ENCODE measurements around the gene MAPK1IP1L.
"Not testable (repeated sequence)": the region's sequence is repeated elsewhere in the genome, so short reads cannot be mapped to it uniquely, and the experiment has no call there.

The MAPK1IP1L gene

DNA sequence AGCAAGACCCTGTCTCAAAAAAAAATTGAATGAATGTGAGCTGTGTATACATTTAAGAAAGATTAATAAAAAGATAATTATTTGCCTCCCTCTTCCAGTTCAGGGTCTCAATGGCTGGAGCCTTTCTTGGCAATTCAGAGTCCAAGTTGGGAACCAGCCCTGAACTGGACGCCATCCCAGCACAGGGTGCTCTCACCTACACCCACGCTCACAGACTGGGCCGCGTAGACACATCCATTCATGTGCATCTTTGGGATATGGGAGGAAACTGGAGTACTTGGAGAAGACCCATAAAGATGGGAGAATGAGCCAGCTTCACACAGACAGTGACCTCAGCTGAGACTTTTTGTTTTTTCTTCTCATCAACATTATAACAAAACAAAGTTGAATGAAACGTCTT, 6.5 kb downstream of the MAPK1IP1L start:
- DNase-seq: no peak

DNA sequence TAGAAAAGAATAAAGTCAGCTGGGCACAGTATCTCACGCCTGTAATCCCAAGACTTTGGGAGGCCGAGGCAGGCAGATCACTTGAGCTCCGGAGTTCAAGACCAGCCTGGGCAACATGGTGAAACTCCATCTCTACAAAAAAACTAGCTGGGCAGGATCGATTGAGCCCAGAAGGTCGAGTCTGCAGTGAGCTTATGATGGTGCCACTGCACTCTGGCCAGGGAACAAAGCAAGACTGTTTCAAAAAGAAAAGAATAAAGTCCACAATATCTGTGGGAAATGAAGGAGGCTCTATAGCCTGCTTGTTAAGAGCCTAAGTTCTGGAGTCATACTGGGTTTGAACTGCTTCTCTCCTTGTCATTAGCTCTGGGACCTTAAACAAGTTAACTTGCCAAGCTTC, 7.9 kb downstream of the MAPK1IP1L start:
- DNase-seq: no peak

DNA sequence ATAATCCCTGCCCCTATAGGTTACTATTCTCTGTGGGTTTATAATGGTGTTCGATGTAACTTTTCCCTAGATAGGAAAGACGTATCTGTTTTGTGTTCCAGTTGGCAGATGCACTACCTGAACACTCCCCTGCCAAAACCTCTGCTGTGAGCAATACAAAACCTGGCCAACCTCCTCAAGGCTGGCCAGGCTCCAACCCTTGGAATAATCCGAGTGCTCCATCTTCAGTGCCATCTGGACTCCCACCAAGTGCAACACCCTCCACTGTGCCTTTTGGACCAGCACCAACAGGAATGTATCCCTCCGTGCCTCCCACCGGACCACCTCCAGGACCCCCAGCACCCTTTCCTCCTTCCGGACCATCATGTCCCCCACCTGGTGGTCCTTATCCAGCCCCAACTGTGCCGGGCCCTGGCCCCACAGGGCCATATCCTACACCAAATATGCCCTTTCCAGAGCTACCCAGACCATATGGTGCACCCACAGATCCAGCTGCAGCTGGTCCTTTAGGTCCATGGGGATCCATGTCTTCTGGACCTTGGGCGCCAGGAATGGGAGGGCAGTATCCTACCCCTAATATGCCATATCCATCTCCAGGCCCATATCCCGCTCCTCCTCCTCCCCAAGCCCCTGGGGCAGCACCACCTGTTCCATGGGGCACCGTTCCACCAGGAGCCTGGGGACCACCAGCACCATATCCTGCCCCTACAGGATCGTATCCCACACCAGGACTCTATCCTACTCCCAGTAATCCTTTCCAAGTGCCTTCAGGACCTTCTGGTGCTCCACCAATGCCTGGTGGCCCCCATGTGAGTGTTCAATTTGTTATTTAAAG, 11.3 kb downstream of the MAPK1IP1L start:
- DNase-seq: no peak

DNA sequence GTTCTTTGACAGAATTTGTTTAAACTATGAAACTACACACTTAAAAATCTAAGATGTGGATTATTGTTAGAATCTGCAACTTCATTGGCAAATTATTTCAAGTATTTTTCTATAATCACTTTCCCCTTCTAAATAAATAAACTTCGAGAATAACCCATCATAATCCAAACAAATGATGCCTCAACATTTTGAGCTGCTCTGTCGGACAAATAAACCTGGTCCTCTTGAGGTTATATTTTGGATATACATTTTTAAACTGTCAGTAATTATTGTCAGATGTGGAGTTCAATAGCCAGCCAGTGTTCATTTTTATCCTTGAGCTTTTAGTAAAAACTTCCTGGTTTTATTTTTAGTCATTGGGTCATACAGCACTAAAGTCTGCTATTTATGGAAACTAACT, 13.4 kb downstream of the MAPK1IP1L start:
- not testable (repeated sequence) for DNase-seq

DNA sequence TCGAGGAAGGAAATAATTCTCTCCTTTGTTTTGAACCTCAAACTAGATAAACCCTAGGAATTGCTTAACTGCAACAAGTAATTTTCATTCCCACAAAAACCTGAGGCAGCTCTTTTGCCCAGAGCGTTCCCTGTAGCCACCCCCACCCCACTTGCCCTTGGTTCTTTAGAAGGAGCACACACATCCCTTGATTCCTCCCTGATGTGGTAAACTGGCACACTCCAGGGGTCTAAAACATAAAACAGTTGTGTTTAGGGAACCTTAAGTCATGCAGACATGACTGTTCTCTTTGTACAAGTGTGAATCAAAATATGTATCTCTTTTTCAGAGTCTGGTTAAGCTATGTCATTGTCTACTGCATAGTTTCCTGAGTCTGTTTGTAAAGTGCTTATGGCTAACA, 14.0 kb downstream of the MAPK1IP1L start:
- DNase-seq: no peak

DNA sequence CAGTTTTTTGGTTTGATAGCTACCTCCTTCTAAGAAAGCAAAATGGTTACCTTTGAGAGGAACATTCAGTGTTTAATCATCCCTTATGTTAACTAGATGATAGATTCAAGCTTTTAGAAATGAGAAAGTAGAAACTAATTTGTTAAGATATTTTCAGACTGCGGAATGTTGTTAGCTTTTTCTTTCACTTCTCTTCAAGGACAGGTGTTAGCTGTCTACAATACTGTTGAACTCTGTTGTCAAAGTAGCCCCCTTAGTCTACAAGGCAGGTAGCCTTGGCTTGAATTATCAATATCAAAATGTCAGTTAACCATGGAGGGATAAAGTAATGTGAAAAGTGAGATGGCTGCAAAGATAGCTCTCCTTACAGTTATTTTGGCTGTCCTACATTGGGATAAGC, 14.8 kb downstream of the MAPK1IP1L start:
- no peak for DNase-seq

DNA sequence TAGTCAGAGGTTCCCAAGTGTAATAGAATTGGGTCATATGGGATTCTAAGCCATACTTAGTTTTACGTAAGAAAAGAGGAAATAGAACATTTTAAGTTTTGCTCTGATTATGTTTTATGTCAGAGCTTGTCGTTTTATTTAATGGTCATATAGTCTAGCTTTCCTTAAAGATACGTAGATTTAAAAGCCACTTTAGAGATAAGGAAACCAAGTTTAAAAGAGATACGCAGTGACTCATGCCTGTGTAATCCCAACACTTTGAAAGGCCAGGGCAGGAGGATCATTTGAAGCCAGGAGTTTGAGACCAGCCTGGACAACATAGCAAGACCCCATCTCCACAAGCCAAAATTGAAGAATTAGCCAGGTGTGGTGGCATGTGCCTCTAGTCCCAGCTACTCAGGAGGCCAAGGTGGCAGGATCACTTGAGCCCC, 19.5 kb downstream of the MAPK1IP1L start:
- DNase-seq: no peak

DNA sequence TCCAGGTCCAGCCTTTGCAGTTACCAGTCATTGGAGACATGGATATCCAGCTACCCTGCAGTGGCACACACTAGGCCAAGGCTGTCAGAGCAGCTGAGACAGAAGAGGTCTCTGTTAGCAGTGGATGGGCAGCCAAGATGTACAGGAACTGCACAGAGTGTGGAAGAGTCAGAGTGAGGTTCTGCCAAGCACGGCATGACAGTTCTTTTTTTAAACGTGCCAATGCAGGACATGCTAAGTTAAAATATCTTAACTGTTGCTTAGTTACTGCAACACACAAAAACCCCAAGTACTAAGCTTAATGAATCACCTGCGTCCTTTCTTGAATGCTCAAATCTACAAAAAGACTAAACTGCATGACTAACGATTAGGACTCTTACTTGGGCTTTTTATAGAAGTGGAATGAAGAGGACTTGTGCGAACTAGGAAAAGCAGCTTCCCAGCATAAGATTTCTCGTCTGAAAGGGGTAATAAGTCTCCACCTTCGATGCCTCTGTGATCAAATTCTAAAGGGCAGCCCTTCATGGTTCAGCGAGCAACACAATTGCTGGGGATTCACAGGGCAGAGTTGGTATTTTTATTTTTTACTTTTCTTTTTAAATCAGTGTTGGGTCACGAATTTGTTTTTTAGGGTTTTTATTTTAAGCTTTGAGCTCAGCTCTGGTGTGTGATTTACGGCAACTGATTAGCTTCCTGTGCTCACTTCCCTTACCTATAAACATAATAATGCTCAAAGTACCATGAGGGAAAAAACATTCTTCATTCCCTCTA, 20.6 kb downstream of the MAPK1IP1L start:
- peak; percentile 57 for DNase-seq

DNA sequence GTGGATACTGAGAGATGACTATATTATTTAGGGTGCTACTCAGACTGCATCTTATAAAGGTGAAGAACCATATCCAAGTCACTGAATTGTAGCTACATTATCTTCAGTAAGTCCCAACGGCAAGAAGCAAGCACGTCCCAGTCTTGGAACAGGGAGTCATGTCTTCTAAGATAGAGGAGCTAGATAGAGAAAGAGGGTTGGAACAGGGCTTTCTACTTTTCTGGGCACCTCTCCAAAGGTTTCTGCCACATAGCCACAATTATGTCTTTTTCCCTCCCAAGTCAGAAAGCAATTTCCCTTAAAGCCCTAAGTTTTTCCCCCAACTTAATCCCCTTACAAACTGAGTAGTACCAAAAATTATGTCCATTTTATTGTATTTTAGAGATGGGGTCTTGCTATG, 22.4 kb downstream of the MAPK1IP1L start:
- DNase-seq: no peak

DNA sequence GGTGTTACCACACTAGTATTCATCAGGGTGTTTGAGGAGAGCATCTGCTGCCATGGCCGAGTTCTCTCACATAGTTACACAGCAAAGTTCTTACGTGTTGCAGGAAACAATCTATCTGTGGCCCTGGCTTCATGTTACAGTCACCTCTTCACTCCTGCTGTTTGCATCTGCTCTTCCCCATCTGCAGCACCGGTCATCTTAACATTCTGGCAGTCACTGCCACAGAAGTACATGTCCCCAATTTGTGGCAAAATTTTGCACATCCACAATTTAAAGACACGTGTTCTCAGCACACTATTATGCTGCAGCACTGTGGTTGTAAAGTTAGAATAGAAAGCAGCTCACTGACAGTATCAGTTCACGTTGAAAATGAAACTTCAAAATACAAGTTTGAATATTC, 23.2 kb downstream of the MAPK1IP1L start:
- DNase-seq: peak; percentile 63

DNA sequence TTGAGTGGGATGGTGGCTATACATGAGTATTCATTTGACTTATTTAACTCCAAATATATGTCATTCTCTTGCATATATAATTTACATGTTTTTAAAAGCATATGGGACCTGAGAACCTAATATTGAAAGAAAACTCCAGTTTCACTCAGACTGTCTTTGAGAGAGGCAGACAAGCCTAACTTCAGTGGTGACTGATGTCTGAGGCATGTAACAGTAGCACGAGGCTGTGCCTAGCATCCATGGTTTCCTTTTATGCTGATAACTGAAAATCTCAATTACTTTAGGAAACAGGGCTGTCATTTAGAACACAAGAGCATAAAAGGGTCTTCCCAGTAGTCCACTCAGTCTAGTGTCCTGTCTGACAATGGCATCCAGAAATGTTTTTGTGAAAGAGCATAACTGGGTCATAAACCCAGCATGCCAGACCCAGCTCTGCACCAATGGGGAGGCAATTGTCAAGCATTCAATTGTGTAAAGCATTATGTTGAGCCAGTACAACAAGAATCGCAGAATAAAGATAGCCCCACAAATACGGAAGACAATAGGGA, 24.3 kb downstream of the MAPK1IP1L start:
- DNase-seq: peak; percentile 36

DNA sequence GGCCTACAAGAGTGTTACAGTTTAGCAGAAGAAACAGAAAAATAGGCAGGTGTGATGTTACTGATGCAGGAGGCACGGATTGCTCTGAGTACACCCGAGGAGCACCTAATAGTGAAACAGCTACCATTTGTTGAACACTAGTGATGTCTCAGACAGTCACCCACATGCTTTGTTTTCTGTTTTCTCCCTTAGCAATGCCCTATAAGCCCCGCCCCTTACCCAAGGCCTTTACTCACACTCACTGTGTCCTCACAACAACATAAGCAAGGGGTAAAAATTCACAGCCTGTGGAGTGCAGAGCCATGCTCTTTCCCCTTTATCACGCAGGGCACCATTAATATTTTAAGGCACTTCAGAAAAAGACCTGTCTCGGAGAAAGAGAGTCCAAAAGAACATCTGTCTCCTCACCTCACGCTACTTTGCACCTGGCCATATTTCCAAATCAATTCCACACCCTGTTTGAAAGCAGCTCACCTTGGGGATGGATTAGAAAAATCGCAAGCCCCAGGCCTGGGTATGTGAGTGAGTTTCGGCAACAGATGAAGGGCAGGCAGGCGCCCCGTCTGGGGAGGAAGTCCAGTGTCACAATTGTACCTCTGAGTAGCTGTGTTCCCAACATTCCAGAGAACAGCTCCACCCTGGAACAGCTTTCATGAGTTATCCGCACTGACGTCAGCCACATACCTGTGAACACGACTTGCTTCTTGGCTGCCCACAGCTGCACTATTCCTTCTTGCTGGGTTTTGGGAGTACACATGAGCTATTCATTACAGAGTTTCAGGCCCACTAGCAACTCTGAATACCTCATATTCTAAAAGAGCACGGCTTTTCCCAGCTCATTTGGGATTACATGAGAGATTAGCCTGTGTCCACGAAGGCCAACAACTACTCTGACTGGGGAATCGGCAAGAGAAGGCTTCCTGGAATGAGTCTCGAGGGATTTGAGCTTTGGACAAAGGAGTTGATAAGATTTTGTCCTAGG, 26.0 kb downstream of the MAPK1IP1L start:
- DNase-seq: peak; percentile 64

DNA sequence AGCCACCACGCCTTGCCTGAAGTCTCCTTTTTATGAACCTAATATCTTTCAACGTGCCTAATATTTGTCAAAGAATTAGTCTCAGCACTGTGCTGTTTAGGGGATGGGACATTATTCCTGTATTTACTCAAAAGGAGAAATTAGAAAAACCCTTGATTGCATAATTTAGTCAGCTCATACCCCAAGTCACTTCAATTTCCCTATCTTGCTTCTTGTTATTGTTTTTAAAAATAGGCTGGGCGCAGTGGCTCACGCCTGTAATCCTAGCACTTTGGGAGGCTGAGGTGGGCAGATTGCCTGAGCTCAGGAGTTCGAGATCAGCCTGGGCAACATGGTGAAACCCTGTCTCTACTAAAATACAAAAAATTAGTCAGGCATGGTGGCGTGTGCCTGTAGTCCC, 28.5 kb downstream of the MAPK1IP1L start:
- DNase-seq: not testable (repeated sequence)

DNA sequence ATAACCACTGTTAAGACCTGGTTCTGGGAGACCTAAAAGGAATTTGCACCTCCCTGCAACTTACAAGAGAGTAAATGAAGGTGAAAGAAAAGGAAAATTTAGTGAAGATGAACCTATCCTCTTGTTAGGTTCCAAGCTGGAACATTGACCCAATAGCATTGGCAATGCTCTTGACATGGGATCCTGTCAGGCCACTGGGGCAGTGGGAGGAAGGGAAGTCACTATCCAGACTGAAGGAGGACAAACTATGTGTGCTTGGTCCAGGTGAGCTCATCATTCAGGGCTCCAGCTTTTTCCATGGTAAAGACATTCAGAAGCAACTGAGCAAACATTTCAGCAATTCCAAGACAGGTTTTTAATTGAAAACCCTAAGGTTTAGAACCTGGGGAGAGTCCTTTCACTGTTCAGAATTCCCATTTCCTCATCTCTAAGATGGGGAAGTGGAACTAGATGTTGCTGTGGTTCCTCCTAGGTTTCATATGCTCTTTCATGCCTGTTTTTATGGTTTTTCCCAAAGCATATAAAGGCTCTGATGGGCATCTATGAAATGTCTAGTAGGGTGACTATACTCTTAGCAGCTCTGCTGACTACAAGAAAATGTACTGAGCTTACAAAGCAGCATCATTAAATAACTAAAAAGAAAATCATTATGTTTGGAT, 33.1 kb downstream of the MAPK1IP1L start:
- no peak for DNase-seq

DNA sequence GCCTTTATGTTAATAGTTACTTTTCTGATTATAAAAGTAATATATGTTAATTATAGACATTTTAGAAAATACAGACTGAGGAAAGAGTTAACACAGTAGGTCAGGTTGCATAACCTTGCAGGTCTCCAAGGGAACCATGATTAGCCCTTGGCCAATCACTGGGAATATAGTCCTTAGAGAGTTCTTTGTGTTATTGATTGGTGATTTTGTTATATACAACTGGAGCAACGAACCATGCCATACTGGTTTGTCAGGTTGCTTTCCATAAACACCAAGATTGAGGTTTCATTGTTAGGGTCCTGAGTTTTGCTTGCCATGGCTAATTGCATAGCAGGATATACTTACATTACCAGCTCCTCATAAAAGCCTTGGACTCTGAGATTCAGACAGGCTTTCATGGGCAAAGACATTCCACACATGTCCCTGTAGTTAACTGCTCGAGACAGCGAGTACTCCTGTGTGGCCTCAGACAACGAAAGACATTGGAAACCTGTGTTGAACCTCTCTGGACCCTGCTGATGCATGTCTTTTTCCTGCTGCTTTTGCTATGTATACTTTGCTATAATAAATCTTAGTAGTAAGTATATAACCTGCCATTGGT, 33.7 kb downstream of the MAPK1IP1L start:
- DNase-seq: no peak

DNA sequence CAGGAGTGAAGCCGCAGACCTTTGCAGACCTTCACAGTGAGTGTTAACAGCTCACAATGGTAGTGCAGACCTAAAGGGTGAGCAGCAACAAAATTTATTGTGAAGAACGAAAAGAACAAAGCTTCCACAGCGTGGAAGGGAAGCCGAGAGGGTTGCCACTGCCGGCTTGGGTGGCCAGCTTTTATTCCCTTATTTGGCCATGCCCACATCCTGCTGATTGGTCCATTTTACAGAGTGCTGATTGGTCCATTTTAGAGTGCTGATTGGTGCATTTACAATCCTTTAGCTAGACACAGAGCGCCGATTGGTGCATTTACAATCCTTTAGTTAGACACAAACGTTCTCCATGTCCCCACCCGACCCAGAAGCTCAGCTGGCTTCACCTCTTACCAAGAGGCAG, 35.5 kb downstream of the MAPK1IP1L start:
- no peak for DNase-seq

DNA sequence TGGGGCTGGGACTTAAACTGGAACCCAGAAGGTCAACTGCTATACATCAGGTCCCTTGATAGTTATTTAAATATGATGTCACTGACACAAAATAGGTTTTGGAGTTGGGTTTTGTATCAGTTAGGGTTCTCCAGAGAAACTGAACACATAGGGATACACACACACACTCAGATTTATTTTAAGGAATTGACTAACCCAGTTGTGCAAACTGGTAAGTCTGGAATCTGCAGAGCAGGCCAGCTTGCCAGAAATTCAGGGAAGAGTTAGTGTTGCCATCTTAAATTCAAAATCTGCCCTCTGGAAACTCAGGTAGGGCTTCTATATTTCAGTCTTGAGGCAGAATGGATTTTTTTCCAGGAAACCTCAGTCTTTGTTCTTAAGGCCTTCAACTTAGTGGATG, 36.9 kb downstream of the MAPK1IP1L start:
- no peak for DNase-seq

DNA sequence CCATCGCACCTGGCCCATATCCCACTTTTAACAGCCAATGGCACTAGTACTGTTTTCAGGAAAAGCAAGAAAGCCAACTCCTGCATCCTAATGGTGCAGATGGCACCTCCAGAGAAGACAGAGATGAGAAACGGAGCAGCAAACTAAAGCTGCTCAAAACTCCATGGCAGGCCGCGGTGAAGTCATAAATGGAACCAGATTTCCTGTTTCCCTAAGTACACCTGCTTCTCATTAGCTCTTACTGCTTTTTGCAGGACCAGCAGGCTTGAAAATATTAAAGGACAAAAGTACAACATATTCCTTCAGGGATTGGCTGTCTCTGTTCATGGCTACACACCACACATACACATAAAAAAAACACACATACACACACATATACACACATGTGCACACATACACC, 40.9 kb downstream of the MAPK1IP1L start:
- no peak for DNase-seq

DNA sequence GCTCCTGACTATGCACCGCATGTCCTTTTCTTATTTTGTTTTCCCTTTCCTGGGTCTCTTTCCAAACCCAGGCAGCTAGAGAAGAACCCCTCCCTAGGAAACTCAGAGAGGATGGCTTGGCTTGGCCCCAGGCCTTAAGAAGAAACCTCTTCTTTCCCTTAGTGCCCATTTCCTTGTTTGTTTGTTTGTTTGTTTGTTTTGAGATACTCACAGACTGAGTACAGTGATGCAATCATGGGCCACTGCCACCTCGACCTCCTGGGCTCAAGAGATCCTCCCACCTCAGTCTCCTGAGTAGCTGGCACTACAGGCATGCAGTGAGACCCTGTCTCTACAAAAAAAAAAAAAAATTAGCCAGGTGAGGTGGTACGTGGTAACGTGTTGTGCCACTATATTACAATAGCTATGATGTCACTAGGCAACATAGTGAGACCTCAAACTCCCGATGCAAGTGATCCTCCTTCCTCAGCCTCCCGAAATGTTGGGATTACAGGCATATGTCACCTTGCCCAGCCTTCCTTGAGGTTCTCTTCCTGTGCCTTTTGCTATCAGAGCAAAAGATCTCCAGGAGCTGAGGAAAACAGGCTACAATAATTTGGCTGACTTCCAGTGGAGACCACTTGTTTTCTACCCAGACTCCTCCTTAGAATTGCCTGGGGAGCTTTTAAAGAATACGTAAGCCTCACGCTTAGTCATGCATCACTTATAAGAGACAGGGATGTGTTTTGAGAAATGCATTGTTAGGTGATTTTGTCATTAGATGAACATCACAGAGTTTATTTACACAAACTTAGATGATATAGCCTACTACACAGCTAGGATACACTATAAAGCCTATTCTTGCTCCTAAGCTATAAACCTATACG, 43.1 kb downstream of the MAPK1IP1L start:
- no peak for DNase-seq

DNA sequence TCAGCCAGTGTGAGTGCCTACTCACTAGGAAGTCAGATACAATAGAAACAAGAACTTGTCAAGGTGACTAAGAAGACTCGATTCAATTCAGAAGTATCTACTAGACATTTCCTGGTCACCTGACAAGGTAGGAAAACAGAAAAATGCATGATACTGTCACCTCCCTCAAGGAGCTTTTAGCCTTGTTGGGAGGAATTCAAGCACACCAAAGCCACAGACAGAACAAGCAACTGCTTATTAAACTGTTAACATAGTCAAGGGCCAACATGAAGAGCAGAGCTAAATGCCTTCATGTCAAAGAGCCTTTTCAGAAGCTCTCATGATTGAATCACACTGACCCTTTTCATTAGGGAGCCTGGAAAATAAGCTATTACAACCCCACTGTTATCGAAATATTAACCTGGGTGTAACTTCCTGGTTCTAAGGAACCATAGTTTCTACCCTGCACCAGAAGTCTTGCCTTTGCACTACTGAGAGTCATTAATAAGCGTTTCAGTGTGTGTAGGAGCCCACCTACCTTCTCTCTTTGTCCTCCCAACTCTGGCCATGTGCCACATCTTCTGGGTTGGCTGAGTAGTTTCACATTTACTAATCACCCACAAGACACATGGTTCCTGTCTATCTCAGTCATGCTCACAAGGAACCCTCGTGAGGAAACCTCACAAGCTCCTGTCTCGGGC, 46.6 kb downstream of the MAPK1IP1L start:
- DNase-seq: peak; percentile 92
